BLaER1 (cell line): Measurements from ENCODE around the gene KAZN.

ENCODE experiments used
- H3K27ac ChIP-seq: shearing (Covaris generic); formaldehyde crosslinking; 2 replicates; pipeline ENCODE4 v1.8.1; 2022
- H3K27me3 ChIP-seq: shearing (Covaris generic); formaldehyde crosslinking; 2 replicates; pipeline ENCODE4 v1.8.1; 2022
- H3K36me3 ChIP-seq: shearing (Covaris generic); formaldehyde crosslinking; 2 replicates; pipeline ENCODE4 v1.8.1; 2022
- H3K4me1 ChIP-seq: shearing (Covaris generic); formaldehyde crosslinking; 2 replicates; pipeline ENCODE4 v1.8.1; 2022
- H3K4me2 ChIP-seq: shearing (Covaris generic); formaldehyde crosslinking; 2 replicates; pipeline ENCODE4 v1.8.1; 2022
- H3K4me3 ChIP-seq: shearing (Covaris generic); formaldehyde crosslinking; 2 replicates; pipeline ENCODE4 v1.8.1; 2022
- H3K9ac ChIP-seq: shearing (Covaris generic); formaldehyde crosslinking; 2 replicates; pipeline ENCODE4 v1.8.1; 2022
- H3K9me3 ChIP-seq: shearing (Covaris generic); formaldehyde crosslinking; 2 replicates; pipeline ENCODE4 v1.8.1; 2022
- H4K20me1 ChIP-seq: shearing (Covaris generic); formaldehyde crosslinking; 2 replicates; pipeline ENCODE4 v1.8.1; 2022
- Cebpa-rat ChIP-seq: shearing (Covaris generic); IDR thresholded peaks from 2 replicates; pipeline ENCODE4 v1.8.1; 2022

KAZN gene

DNA sequence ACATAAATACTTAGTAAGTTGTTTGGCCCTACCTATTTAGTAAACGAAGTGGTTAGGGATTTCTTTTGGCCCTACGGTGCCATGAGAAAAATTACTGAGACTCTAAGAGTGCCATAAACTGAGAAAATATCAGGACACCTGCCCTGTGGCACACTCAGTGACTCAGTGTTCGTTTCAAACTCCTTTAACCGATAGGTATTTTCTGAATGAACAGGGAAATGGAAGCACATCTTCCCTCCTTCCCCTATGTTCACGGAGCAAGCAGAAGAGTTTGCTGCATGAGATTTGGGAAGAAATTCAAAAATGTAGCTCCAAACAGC is 134.2 kb downstream of the KAZN start:
- Histone ChIP-seq H3K4me1 (peaks cover 44% of the 10 kb centered on the region), H3K4me2 (no peak overlapping the region), H3K9ac (no peak overlapping the region), H3K9me3 (no peaks in the 10 kb centered on the region), H4K20me1 (no peaks in the 10 kb centered on the region), H3K27ac (no peak overlapping the region), H3K36me3 (no peaks in the 10 kb centered on the region), H3K27me3 (no peaks in the 10 kb centered on the region), H3K4me3 (no peak overlapping the region)
- TF ChIP-seq Cebpa-rat, result no peak

DNA sequence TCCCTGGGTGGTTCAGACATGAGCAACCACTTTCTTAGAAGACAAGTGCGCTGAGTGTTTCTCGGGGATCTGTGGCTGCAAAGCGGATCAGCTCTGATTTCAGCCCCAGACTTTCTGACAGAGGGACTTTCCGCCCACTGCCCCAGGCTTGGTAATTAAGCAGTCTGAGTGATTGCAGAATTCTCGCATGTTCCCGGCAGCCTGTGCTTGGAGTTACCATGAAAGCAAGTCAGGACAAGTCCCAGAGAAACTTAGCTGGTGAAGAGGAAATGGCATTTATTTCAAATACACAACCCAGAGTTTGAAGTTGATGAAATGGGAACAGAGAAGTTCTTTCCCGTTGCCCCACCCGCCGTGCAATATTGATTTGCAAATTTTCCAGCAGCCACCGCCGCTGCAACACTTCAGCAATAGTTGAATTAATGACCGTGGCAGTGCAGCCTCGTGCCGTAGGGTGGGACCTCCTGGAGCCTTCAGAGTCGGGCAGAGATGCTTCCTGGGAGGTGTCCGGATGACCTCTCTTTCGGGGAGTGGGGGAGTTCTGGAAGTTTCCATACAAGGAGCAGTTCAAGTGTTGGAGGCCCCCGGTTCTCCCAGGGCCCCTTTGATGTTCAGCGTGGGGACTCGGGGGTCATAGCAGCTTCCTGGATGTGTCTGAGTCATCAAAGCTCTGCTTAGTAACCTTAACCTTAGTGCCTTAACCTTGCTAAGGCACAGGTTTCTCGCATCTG is 134.7 kb downstream of the KAZN start:
- H3K27ac ChIP-seq, result no peak overlapping the region
- H3K36me3 ChIP-seq, result no peaks in the 10 kb centered on the region
- no peaks in the 10 kb centered on the region for H3K9me3 ChIP-seq
- TF ChIP-seq Cebpa-rat, result no peak
- peak overlapping the region; percentile 36; the same call in 1 of the 2 replicates for H3K4me2 ChIP-seq
- no peaks in the 10 kb centered on the region for H3K27me3 ChIP-seq
- H3K9ac ChIP-seq, result no peak overlapping the region
- H3K4me1 ChIP-seq, result peaks cover 49% of the 10 kb centered on the region
- H3K4me3 ChIP-seq, result no peak overlapping the region
- no peaks in the 10 kb centered on the region for H4K20me1 ChIP-seq

DNA sequence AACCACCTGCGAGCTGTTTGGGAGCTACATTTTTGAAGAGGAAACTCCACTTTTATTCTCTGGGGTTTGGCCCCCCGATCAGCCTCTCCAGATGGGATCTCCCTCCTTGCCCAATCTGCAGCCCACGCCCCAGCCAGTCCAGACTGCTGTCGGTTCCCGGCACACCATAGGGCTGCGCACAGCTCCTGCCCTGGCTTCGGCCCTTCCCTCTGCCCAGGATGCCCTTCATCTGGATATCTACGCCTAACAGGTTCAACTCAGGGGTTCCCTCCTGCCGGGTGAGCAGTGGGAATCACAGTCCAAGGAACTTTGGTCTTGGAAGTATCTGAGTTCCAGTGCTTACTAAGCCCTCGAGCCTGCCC is 135.3 kb downstream of the KAZN start:
- Histone ChIP-seq H3K9ac (no peak overlapping the region), H3K4me3 (no peak overlapping the region), H3K4me2 (peak overlapping the region; percentile 36)

DNA sequence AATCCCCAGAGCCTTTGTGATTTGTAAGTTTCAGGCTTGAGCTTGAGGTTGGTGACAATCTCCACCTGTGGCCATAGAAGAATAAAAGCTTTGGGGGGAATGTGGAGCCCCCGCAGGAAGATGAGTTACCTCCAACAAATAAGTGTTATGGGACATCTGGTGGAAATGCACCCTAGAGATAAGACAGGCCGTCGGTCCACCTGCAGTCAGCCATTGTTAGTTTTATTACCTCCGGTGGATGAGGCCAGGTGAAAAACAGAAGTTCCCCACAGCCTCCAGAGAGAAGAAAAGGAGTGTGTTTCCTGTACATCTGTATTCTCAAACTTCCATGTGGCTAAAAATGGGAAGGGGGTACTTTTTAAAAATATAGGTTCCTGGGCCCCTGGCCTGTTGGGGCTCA is 137.4 kb downstream of the KAZN start:
- no peak for TF ChIP-seq Cebpa-rat
- Histone ChIP-seq H3K36me3 (no peaks in the 10 kb centered on the region), H3K9ac (no peak overlapping the region), H3K9me3 (no peaks in the 10 kb centered on the region), H3K4me3 (no peak overlapping the region), H3K27ac (0 out of 2 replicates have a peak overlapping the region, but pooled peaks have one; percentile 15), H3K27me3 (no peaks in the 10 kb centered on the region), H3K4me1 (peaks cover 75% of the 10 kb centered on the region), H3K4me2 (peak overlapping the region; percentile 80), H4K20me1 (no peaks in the 10 kb centered on the region)

More for the DNA sequence above, 135.3 kb downstream of the KAZN start:
- H3K36me3 ChIP-seq, result no peaks in the 10 kb centered on the region
- H3K27me3 ChIP-seq, result no peaks in the 10 kb centered on the region
- H3K9me3 ChIP-seq, result no peaks in the 10 kb centered on the region
- H4K20me1 ChIP-seq, result no peaks in the 10 kb centered on the region
- no peak overlapping the region for H3K27ac ChIP-seq
- H3K4me1 ChIP-seq, result peaks cover 55% of the 10 kb centered on the region
- no peak for TF ChIP-seq Cebpa-rat

DNA sequence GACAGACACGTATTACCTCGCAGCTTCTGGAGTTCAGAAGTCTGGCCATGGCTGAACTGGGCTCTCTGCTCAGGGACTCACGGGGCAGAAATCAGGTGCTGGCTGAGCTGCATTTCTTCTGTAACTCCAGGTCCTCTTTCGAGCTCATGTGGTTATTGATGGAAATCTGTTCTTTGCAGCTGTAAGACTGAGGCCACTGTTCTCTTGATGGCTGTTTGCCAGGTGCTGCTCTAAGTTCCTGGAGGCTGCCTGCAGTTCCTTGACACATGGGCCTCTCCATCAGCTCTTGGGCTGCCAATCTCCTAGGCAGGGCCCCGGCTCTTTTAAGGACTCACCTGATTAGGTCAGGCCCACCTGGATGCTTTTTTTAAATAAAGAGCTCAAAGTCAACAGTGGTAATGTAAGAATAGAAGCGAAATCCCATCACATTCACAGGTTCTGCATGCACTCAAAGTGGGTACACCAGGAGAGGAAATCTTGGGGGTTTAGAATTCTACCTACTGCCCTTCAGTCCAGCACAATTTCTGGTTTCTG is 139.1 kb downstream of the KAZN start:
- no peak overlapping the region for H3K9ac ChIP-seq
- H4K20me1 ChIP-seq, result no peaks in the 10 kb centered on the region
- no peaks in the 10 kb centered on the region for H3K27me3 ChIP-seq
- TF ChIP-seq Cebpa-rat, result no peak
- H3K4me3 ChIP-seq, result no peak overlapping the region
- H3K4me2 ChIP-seq, result peak overlapping the region; percentile 80
- H3K36me3 ChIP-seq, result no peaks in the 10 kb centered on the region
- no peaks in the 10 kb centered on the region for H3K9me3 ChIP-seq
- H3K27ac ChIP-seq, result 0 out of 2 replicates have a peak overlapping the region, but pooled peaks have one; percentile 32
- peaks cover 93% of the 10 kb centered on the region for H3K4me1 ChIP-seq

DNA sequence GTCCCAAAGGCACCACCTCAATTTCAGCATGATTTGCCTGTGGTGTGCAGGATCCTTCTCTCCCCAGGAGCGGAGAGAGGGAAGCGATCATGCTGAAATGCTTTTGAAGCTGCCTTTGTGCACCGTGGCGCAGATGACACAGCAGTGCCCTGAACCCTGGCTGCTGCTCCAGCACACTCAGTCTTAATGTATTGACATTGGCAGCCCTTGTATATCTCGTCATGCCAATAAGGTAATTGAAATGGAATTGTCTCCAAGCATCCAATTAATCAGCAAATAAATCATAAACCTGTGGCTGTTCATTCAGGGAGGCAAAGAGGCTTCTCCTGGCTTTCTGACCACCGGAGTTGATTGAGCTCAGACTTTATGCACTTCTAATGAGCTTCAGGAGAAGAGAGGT is 139.8 kb downstream of the KAZN start:
- H3K27me3 ChIP-seq, result no peaks in the 10 kb centered on the region
- peaks cover 91% of the 10 kb centered on the region for H3K4me1 ChIP-seq
- no peaks in the 10 kb centered on the region for H3K36me3 ChIP-seq
- H3K9ac ChIP-seq, result no peak overlapping the region
- no peaks in the 10 kb centered on the region for H3K9me3 ChIP-seq
- H3K4me2 ChIP-seq, result peak overlapping the region; percentile 80
- 0 out of 2 replicates have a peak overlapping the region, but pooled peaks have one; percentile 32 for H3K27ac ChIP-seq
- no peak overlapping the region for H3K4me3 ChIP-seq
- H4K20me1 ChIP-seq, result no peaks in the 10 kb centered on the region
- TF ChIP-seq Cebpa-rat, result no peak

DNA sequence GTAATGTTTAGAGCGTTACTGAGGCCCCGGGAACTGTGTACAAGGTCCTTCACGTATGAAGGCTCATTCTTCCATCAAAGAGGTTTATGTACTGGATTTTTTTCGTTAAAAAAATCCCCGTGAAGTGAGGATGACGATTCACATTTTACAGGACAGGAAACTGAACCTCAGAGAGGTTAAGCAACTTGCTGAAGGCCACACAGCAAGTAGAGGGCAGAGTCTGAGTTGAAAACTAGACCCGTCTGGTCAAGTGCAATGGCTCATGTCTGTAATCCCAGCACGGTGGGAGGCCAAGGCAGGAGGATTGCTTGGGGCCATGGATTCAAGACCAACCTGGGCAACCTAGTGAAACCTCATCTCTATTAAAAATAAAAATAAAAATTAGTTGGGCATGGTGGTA is 140.2 kb downstream of the KAZN start:
- Histone ChIP-seq H4K20me1 (no peaks in the 10 kb centered on the region), H3K27me3 (no peaks in the 10 kb centered on the region), H3K9me3 (no peaks in the 10 kb centered on the region), H3K4me3 (no peak overlapping the region), H3K9ac (no peak overlapping the region), H3K4me1 (peaks cover 87% of the 10 kb centered on the region), H3K27ac (peak overlapping the region; percentile 70; the same call in 1 of the 2 replicates), H3K4me2 (peak overlapping the region; percentile 80), H3K36me3 (no peaks in the 10 kb centered on the region)
- TF ChIP-seq Cebpa-rat, result no peak

DNA sequence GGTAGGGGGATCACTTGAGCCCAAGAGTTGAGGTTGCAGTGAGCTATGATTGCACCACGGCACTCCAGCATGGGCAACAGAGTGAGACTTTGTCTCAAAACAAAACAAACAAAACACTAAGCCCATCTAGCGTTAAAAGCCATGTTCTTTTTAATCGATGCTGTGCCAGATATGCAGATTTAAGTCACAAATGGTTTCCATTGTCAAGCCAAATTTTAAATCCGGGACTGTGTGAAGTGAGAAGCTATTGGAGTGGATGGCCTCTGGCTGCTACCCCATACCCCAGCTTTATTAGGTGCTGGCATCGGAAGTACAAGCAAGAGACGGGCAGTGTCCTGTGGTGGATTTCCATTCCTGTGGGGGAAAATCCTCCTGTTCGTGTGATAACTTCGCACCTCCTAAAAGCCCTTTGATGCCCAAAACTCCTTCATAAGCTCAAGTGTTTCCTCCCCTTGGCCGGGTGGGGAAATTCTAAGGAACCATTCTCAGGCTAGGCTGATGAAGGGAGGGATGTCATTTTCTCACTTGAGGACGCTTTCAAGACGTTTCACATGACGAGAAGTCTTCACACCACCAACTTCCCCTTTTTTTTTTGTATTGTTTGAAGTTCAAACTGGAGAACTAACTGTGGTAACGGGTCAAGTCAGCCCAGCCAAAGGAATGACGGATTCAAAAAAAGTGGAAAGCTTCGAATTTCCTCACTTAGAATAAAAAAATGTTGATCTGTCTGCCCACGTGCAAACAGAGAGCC is 140.8 kb downstream of the KAZN start:
- H3K9me3 ChIP-seq, result no peaks in the 10 kb centered on the region
- TF ChIP-seq Cebpa-rat, result no peak
- peaks cover 81% of the 10 kb centered on the region for H3K4me1 ChIP-seq
- no peaks in the 10 kb centered on the region for H3K27me3 ChIP-seq
- H3K4me3 ChIP-seq, result no peak overlapping the region
- no peak overlapping the region; the same call in 1 of the 2 replicates for H3K9ac ChIP-seq
- no peaks in the 10 kb centered on the region for H3K36me3 ChIP-seq
- H3K4me2 ChIP-seq, result peak overlapping the region; percentile 80
- H4K20me1 ChIP-seq, result no peaks in the 10 kb centered on the region
- H3K27ac ChIP-seq, result peak overlapping the region; percentile 70

DNA sequence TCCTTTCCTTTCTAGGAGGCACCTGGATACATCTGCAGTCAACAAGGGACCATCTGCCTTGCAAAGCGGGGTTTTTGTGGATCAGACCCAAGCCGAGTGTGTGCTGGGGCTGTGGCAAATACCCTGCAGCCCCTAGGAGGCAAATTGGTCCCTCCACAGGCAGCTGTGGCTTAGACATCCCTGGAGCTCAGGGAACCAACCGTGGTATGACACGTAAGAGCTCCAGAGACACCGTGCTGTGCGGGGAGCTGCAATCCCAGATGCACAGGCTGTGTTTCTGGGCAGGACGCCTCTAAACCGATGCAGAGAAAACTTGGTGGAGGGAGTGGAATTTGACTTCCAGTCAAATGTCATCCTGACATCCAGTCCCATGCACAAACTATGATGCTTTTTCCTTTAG is 141.5 kb downstream of the KAZN start:
- TF ChIP-seq Cebpa-rat, result no peak
- Histone ChIP-seq H3K36me3 (no peaks in the 10 kb centered on the region), H3K9ac (no peak overlapping the region; the same call in 1 of the 2 replicates), H3K9me3 (no peaks in the 10 kb centered on the region), H3K4me3 (no peak overlapping the region), H4K20me1 (no peaks in the 10 kb centered on the region), H3K27ac (peak overlapping the region; percentile 70), H3K4me2 (peak overlapping the region; percentile 80), H3K4me1 (peaks cover 77% of the 10 kb centered on the region), H3K27me3 (no peaks in the 10 kb centered on the region)

DNA sequence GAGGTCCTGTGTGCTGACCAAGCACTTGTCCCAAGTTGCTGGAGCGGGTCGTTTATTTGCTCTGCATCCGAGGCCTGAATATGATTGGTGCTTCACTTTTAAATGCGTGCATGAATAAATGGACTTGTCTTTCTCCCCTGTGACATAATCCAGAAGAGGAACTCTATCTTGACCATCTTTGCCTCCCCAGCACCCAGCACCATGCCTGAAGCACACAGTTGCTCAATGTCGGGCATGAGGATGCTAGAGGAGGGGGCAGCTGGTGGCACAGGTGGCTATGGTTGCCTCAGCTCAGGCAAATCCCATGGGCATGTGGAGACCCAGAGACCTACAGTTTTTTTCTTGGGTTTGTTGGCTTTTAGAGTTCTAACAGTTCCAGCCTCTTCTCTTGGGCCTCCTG is 142.6 kb downstream of the KAZN start:
- no peak overlapping the region for H3K9ac ChIP-seq
- peaks cover 68% of the 10 kb centered on the region for H3K4me1 ChIP-seq
- H3K36me3 ChIP-seq, result no peaks in the 10 kb centered on the region
- no peak overlapping the region for H3K4me3 ChIP-seq
- no peaks in the 10 kb centered on the region for H4K20me1 ChIP-seq
- peak overlapping the region; percentile 80 for H3K4me2 ChIP-seq
- H3K27me3 ChIP-seq, result no peaks in the 10 kb centered on the region
- TF ChIP-seq Cebpa-rat, result peak; percentile 54; the same call in 1 of the 2 replicates
- H3K27ac ChIP-seq, result no peak overlapping the region
- H3K9me3 ChIP-seq, result no peaks in the 10 kb centered on the region
